Superior temporal gyrus (tissue), 1 donor: Measurements from ENCODE around the gene FLYWCH2.
A peak's percentile ranks its signal among the peaks of the same experiment; 100 is the strongest.

ENCODE experiments used
- DNase-seq: peaks from one replicate; pipeline ENCODE4 v3.0.0-alpha.2; 2016; ENCODE audit errors: extremely low spot score

FLYWCH2 gene

GRCh38 chr16:2881783-2882649 lies 999 bp upstream of the FLYWCH2 start:
- DNase-seq, result no peak

DNA sequence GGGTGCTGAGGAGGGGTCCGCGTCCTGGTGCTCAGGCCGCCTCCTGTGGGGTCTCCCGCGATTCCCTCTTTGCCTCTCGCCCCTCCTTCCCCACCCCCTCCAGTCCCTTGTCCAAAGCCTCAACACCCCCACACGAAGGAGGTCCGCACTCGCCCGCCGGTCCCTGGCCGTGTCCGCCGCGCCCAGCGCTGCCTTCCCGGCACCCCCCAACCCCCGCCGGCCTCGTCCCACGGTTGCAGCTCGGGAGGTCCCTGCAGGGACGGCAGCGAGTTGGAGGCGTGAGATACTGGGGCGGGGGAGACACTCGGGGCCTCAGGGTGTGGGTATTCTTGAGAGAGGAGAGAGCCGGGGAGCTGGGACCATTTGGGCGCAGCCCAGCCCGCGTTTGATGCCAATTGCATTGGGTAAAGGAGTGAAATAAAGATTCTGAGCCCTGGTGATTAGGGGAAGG lies 468 bp downstream of the FLYWCH2 start:
- DNase-seq, result peak; percentile 22

DNA sequence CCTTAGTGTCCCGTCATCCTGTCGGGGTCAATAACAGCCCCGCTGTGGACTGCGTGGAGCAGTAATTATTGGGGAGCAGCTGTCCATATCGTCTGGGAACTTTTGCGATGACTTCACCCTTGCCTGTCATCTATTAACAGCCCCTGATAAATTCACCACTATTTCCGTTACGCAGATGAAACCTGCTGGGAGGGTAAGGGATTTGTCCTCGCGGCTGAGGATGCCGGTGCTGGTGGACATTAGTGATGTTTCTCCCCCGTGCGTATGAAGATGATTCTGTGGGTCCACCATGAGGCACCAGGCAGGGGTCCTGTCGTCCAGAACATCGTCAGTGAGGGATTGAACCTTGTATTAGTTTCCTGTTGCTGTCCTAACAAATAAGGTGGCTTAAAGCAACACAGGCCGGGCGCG lies 1.0 kb downstream of the FLYWCH2 start:
- no peak for DNase-seq

- no peak for DNase-seq
Observed at GRCh38 chr16:2894231-2894630, 11.2 kb downstream of the FLYWCH2 start.

DNA sequence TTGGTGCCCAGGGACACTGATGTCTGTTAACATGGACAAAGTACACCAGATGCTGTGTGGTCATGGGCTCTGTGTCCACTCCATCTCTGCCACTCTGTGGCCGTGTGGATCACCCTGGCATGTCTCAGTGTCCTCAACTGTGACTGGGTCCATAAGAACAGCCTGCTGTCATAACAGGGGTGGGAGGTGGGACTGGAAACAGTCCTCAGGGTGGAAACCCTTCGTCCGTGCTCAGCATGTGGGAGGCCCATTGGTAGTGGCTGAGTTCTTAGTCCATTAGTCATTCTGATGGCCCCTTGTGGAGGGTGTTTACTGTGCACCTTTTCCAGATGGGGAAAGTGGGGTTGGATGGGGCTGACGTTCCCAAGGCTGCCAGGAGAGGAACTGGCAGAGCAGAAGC lies 12.8 kb downstream of the FLYWCH2 start:
- DNase-seq, result no peak

- no peak for DNase-seq
Observed at GRCh38 chr16:2896480-2897010, 13.5 kb downstream of the FLYWCH2 start.

GRCh38 chr16:2897110-2897509 lies 14.1 kb downstream of the FLYWCH2 start:
- DNase-seq, result no peak

DNA sequence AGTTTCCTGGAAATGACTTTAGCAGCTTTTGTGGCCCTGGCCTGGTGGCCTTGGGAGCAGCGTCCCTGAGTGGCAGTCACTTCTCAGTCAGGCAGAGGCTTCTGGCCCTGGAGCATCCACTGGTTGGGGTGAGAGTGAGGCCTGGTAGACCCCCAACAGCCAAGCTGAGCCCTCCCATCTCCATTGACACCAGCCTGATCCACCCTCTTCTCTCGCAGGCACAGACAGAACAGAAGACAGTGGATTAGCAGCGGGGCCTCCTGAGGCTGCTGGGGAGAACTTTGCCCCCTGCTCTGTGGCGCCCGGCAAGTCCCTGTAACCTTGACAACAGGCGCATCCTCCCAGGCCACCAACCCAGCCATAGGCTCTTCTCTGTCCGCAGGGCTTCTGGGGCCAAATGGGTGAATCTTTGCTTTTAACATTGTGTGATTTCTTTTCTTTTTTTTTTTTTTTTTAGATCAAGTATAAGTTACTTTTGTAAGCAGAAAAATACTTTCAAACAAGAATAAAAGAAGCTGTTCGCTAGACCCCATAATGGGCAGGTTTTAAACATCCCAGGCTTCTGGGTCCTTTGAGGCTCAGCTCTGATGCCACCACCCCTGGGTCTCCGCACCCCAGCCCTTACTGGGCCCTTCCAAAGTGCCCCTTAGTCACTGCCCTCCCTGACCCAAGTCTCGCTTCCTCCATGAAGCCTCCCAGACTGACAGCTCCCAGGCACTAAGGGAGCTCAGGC lies 16.0 kb downstream of the FLYWCH2 start:
- DNase-seq, result no peak

- no peak for DNase-seq
Observed at GRCh38 chr16:2899564-2900072, 16.6 kb downstream of the FLYWCH2 start.

GRCh38 chr16:2900526-2901075 lies 17.6 kb downstream of the FLYWCH2 start:
- no peak for DNase-seq

- no peak for DNase-seq
Observed at GRCh38 chr16:2902337-2903130, 19.5 kb downstream of the FLYWCH2 start.

- DNase-seq, result peak; percentile 89
Observed at GRCh38 chr16:2904100-2904921, 21.3 kb downstream of the FLYWCH2 start.

- no peak for DNase-seq
Observed at GRCh38 chr16:2904922-2905240, 21.9 kb downstream of the FLYWCH2 start.

- DNase-seq, result peak; percentile 98
Observed at GRCh38 chr16:2905241-2905987, 22.4 kb downstream of the FLYWCH2 start.

DNA sequence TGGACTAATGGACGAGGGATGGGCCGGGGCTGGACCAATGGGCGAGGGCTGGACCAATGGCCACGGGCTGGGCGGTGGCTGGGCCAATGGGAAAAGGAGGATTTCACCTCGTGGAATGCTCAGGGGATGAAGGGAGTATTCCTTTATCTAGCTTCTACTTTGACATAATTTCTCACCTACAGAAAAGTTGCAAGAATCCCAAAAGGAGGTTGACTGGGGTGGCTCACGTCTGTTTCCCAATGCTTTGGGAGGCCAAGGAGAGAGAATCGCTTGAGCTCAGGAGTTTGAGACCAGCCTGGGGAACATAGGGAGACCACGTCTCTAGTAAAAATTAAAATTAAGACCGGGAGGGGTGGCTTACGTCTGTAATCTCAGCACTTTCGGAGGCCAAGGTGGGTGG lies 23.0 kb downstream of the FLYWCH2 start:
- DNase-seq, result no peak

- peak; percentile 33 for DNase-seq
Observed at GRCh38 chr16:2907084-2907753, 24.2 kb downstream of the FLYWCH2 start.

DNA sequence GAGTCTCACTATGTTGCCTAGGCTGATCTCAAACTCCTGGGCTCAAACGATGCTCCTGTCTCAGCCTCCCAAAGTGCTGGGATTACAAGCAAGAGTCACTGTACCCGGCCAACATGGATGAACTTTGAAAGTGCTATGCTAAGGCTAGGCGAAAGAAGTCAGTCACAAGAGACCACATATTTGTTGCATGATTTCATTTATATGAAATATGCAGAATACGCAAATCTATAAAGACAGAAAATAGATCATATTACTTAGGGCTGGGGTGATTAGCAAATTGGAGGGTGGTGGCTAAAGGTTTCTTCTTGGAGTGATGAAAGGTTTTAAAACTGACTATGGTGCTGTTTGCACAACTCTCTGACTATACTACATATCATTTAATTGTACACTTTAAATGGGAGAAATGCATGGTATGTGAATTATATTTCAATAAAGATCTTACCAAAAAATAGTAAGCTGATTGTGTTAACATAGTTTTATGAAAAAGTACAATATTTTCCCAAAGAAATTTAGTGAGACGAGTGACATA lies 27.5 kb downstream of the FLYWCH2 start:
- no peak for DNase-seq

GRCh38 chr16:2911638-2912329 lies 28.8 kb downstream of the FLYWCH2 start, which contains the start of gene FLYWCH1:
Gene FLYWCH1, plus strand, starts transcription at chr16:2911931. Its CDS starts 17,755 bp downstream, at chr16:2929686.
- peak; percentile 98 for DNase-seq
